H1 (cell line): Measurements from ENCODE around the gene ADNP. TPM values are rescaled to one million over a fixed set of nuclear protein-coding genes. Genes with fewer than 3 reads are reported as not detected.
A peak's percentile ranks its signal among the peaks of the same experiment; 100 is the strongest.

Experiments
- CTCF ChIA-PET: fragments of 300-600 bp; sonication (Branson Sonifier 250); formaldehyde crosslinking; loops from one replicate; lab custom pipeline; 2021; ENCODE audit not compliant: partially characterized antibody; lab: Charles Lee
- POLR2A ChIA-PET: fragments of 300-600 bp; sonication (Branson Sonifier 250); formaldehyde crosslinking; loops from one replicate; lab custom pipeline; 2021; ENCODE audit warnings: inconsistent platforms; ENCODE audit not compliant: partially characterized antibody; lab: Charles Lee
- DNase-seq, 2 experiments: peaks; one replicate each; pipeline versions ENCODE4 v3.0.0 to v3.0.0-alpha.2; 2010 to 2022; ENCODE audit warnings: low spot score in 2 of 2, low read depth in 1 of 2, mixed read lengths in 1 of 2
- FAIRE-seq: peaks from 2 replicates; lab custom pipeline; 2011; peaks lifted over from hg19 to GRCh38; lab: Jason Lieb, UNC
- H2AFZ ChIP-seq: 2 replicates; pipeline ENCODE4 v1.8.1; 2012; ENCODE audit warnings: low read length, inconsistent platforms
- H2AK5ac ChIP-seq: 2 replicates; pipeline ENCODE4 v1.6.1; 2013; ENCODE audit warnings: low read depth, low read length
- H2BK120ac ChIP-seq: replicated peaks from 2 replicates; pipeline ENCODE3; 2013; ENCODE audit warnings: low read depth, low read length, inconsistent platforms
- H2BK12ac ChIP-seq: 2 replicates; pipeline ENCODE4 v1.6.1; 2013; ENCODE audit warnings: low read depth, low read length
- H2BK15ac ChIP-seq: 2 replicates; pipeline ENCODE4 v1.6.1; 2013; ENCODE audit warnings: low read length
- H2BK20ac ChIP-seq: 2 replicates; pipeline ENCODE4 v1.6.1; 2013; ENCODE audit warnings: low read length
- H2BK5ac ChIP-seq: 2 replicates; pipeline ENCODE4 v1.6.1; 2013; ENCODE audit warnings: low read depth, low read length
- H3K14ac ChIP-seq: 2 replicates; pipeline ENCODE4 v1.6.1; 2013; ENCODE audit warnings: inconsistent platforms; ENCODE audit not compliant: insufficient read length
- H3K18ac ChIP-seq: 2 replicates; pipeline ENCODE4 v1.6.1; 2013; ENCODE audit warnings: low read length; ENCODE audit errors: extremely low read depth
- H3K23ac ChIP-seq: 2 replicates; pipeline ENCODE4 v1.6.1; 2013; ENCODE audit warnings: inconsistent platforms; ENCODE audit not compliant: insufficient read length
- H3K23me2 ChIP-seq: 2 replicates; pipeline ENCODE4 v1.6.1; 2013; ENCODE audit warnings: low read depth, low read length
- H3K27ac ChIP-seq: 2 replicates; pipeline ENCODE4 v1.6.1; 2011; ENCODE audit warnings: low read depth, low read length, inconsistent platforms
- H3K27me3 ChIP-seq, 4 experiments: replicated peaks in 1 of 4; 1 replicate in 1 of 4; 2 replicates in 3 of 4; pipeline versions ENCODE4 v1.6.1 to v1.8.1; 2011 to 2013; ENCODE audit warnings: low read length in 3 of 4, mild to moderate bottlenecking in 3 of 4, inconsistent platforms in 2 of 4, mixed read lengths in 2 of 4, moderate library complexity in 1 of 4; ENCODE audit not compliant: control insufficient read depth in 3 of 4, insufficient read depth in 3 of 4; ENCODE audit errors: extremely low read depth in 1 of 4
- H3K36me3 ChIP-seq, 4 experiments: 2 replicates each; pipeline versions ENCODE4 v1.6.1 to v1.8.1; 2011 to 2013; ENCODE audit warnings: mild to moderate bottlenecking in 4 of 4, low read length in 3 of 4, moderate library complexity in 2 of 4, control low read depth in 1 of 4, inconsistent platforms in 1 of 4; ENCODE audit not compliant: insufficient read depth in 4 of 4, control insufficient read depth in 2 of 4
- H3K4ac ChIP-seq: replicated peaks from 2 replicates; pipeline ENCODE3; 2013; ENCODE audit warnings: low read length, low read depth, mixed read lengths, inconsistent platforms; ENCODE audit not compliant: insufficient read length
- H3K4me1 ChIP-seq, 4 experiments: replicated peaks in 1 of 4; 1 replicate in 1 of 4; 2 replicates in 3 of 4; pipeline versions ENCODE4 v1.6.1 to v1.8.1; 2011 to 2013; ENCODE audit warnings: low read length in 3 of 4, inconsistent platforms in 2 of 4, mixed read lengths in 1 of 4; ENCODE audit not compliant: insufficient read depth in 4 of 4, control insufficient read depth in 3 of 4
- H3K4me2 ChIP-seq, 2 experiments: 2 replicates each; pipeline versions ENCODE4 v1.6.1 to v1.8.1; 2011 to 2013; ENCODE audit warnings: low read depth in 2 of 2, low read length in 2 of 2, control low read depth in 1 of 2, inconsistent platforms in 1 of 2, mild to moderate bottlenecking in 1 of 2; ENCODE audit not compliant: insufficient read depth in 1 of 2
- H3K4me3 ChIP-seq, 4 experiments: fragments of 200-600, 300-600 bp in 1 of 4; sonication (generic), shearing (Covaris generic), sonication (Bioruptor Twin) in 1 of 4; 2 replicates each; pipeline versions ENCODE4 v1.5.1 to v1.8.1; 2011 to 2016; ENCODE audit warnings: low read length in 4 of 4, low read depth in 3 of 4, control low read depth in 2 of 4, inconsistent platforms in 2 of 4, mild to moderate bottlenecking in 2 of 4, mixed read lengths in 1 of 4, moderate library complexity in 1 of 4; ENCODE audit not compliant: insufficient read depth in 2 of 4; ENCODE audit errors: extremely low read depth in 1 of 4
- H3K56ac ChIP-seq: replicated peaks from 2 replicates; pipeline ENCODE3; 2013; ENCODE audit warnings: low read depth, mild to moderate bottlenecking, mixed read lengths, low read length, inconsistent platforms; ENCODE audit not compliant: insufficient read length
- H3K79me1 ChIP-seq: 2 replicates; pipeline ENCODE4 v1.6.1; 2013; ENCODE audit warnings: low read depth, low read length, control low read depth
- H3K79me2 ChIP-seq, 2 experiments: 2 replicates each; pipeline versions ENCODE4 v1.6.1 to v1.8.1; 2012 to 2013; ENCODE audit warnings: low read length in 2 of 2, mild to moderate bottlenecking in 2 of 2, inconsistent platforms in 1 of 2; ENCODE audit not compliant: insufficient read depth in 2 of 2, control insufficient read depth in 1 of 2
- H3K9ac ChIP-seq, 4 experiments: replicated peaks in 1 of 4; 1 replicate in 1 of 4; 2 replicates in 3 of 4; pipeline versions ENCODE4 v1.6.1 to v1.8.1; 2011 to 2013; ENCODE audit warnings: low read depth in 3 of 4, low read length in 3 of 4, control low read depth in 2 of 4, mild to moderate bottlenecking in 2 of 4, moderate library complexity in 2 of 4, inconsistent platforms in 1 of 4; ENCODE audit errors: extremely low read depth in 1 of 4
- H3K9me3 ChIP-seq, 2 experiments: 2 replicates each; pipeline versions ENCODE4 v1.6.1 to v1.8.1; 2012 to 2013; ENCODE audit warnings: mild to moderate bottlenecking in 2 of 2, moderate library complexity in 2 of 2, control low read depth in 1 of 2, inconsistent platforms in 1 of 2, low read depth in 1 of 2, low read length in 1 of 2, mixed read lengths in 1 of 2; ENCODE audit not compliant: insufficient read depth in 2 of 2
- H4K20me1 ChIP-seq, 2 experiments: replicated peaks in 1 of 2; 2 replicates each; pipeline versions ENCODE3 to v1.8.1; 2011 to 2013; ENCODE audit warnings: inconsistent platforms in 2 of 2, low read length in 2 of 2, mild to moderate bottlenecking in 1 of 2; ENCODE audit not compliant: insufficient read depth in 2 of 2, control insufficient read depth in 1 of 2
- H4K5ac ChIP-seq: 2 replicates; pipeline ENCODE4 v1.6.1; 2013; ENCODE audit warnings: low read length, low read depth, mixed read lengths, inconsistent platforms; ENCODE audit not compliant: insufficient read length
- H4K8ac ChIP-seq: 2 replicates; pipeline ENCODE4 v1.8.0; 2013; ENCODE audit warnings: mild to moderate bottlenecking, moderate library complexity, low read length, inconsistent platforms; ENCODE audit not compliant: insufficient read depth; ENCODE audit errors: extremely low read depth
- H4K91ac ChIP-seq: replicated peaks from 2 replicates; pipeline ENCODE3; 2013; ENCODE audit warnings: low read length, mixed read lengths, inconsistent platforms; ENCODE audit not compliant: insufficient read length
- CHD1 ChIP-seq: IDR thresholded peaks from 2 replicates; pipeline ENCODE4 v1.6.1; 2012; ENCODE audit warnings: low read depth, low read length, improper control_type of control experiment
- EZH2 ChIP-seq: fragments of 200-600 bp; sonication (generic); IDR thresholded peaks from 2 replicates; pipeline ENCODE4 v1.7.1; 2012; ENCODE audit warnings: low read depth, mild to moderate bottlenecking, moderate library complexity, low read length, inconsistent platforms; ENCODE audit not compliant: severe bottlenecking
- GTF2F1 ChIP-seq: IDR thresholded peaks from 2 replicates; pipeline ENCODE4 v1.6.1; 2012; ENCODE audit warnings: low read depth, low read length, improper control_type of control experiment, borderline replicate concordance
- JUN ChIP-seq: IDR thresholded peaks from 2 replicates; pipeline ENCODE4 v1.6.1; 2011; ENCODE audit warnings: low read depth, mild to moderate bottlenecking, improper control_type of control experiment, low read length
- KDM5A ChIP-seq: fragments of 200-600 bp; IDR thresholded peaks from 2 replicates; pipeline ENCODE4 v1.7.1; 2012; ENCODE audit warnings: mild to moderate bottlenecking, low read length, inconsistent platforms, mixed read lengths
- PHF8 ChIP-seq: fragments of 200-600 bp; sonication (generic); conservative IDR thresholded peaks from 2 replicates; pipeline ENCODE4 v1.7.1; 2012; ENCODE audit warnings: low read depth, mild to moderate bottlenecking, inconsistent platforms, low read length, moderate library complexity
- SAP30 ChIP-seq: fragments of 300-600 bp; sonication (generic); IDR thresholded peaks from 2 replicates; pipeline ENCODE4 v1.7.1; 2012; ENCODE audit warnings: low read length, moderate library complexity, mild to moderate bottlenecking, inconsistent platforms; ENCODE audit not compliant: insufficient read depth, insufficient replicate concordance
- TCF12 ChIP-seq: IDR thresholded peaks from 2 replicates; pipeline ENCODE4 v1.6.1; 2011; ENCODE audit warnings: low read depth, mild to moderate bottlenecking, low read length
- TEAD4 ChIP-seq: IDR thresholded peaks from 2 replicates; pipeline ENCODE4 v1.6.1; 2012; ENCODE audit warnings: low read depth, low read length, inconsistent platforms, mixed read lengths
- WGBS, 2 experiments: shearing (Covaris generic) in 1 of 2; methylation state at CpG; one replicate each; pipeline versions ENCODE4 v1.1.6 to v1.1.7; 2013 to 2015; ENCODE audit warnings: low lambda C conversion rate in 2 of 2, mixed read lengths in 2 of 2, inconsistent platforms in 1 of 2, low coverage in 1 of 2, missing lambda C conversion rate in 1 of 2; ENCODE audit not compliant: insufficient replicate concordance in 2 of 2, insufficient coverage in 1 of 2, insufficient read length in 1 of 2; ENCODE audit errors: extremely low coverage in 1 of 2, missing lambda C conversion rate in 1 of 2; 5-methylcytosine and 5-hydroxymethylcytosine counted together
- polyA plus RNA-seq, 7 experiments: library from polyadenylated mRNA; depleted of rRNA in 3 of 7; stranded (reverse) in 5 of 7; unstranded in 2 of 7; fragments of >200 nt in 5 of 7; fragments of 200-250 nt in 2 of 7; gene quantifications; 1 replicate in 5 of 7; 2 replicates in 1 of 7; 4 replicates in 1 of 7; pipeline versions ENCODE4 v1.2.1 to v1.2.3, GENCODE V29; 2011 to 2013; ENCODE audit warnings: missing spikeins in 2 of 7, mixed read lengths in 2 of 7
- total RNA-seq: library from RNA; stranded (reverse); fragmentation: NEBNext Ultra II Directional; extraction: Animal tissue kit (Norgen Biotek cat#: 25700); gene quantifications from 2 replicates; pipeline ENCODE4 v1.2.1, GENCODE V29; 2021
- TF ChIP-seq, protein P1 (sequence below): IDR thresholded peaks from 2 replicates; pipeline ENCODE4 v1.6.1; 2012; ENCODE audit warnings: inconsistent platforms

The ADNP gene
- total and polyA plus RNA-seq, 2 of the 8 experiments (the other 6 are each of a cell fraction or from before 2014, with no cell fraction given), result 31.6 to 123 TPM

DNA sequence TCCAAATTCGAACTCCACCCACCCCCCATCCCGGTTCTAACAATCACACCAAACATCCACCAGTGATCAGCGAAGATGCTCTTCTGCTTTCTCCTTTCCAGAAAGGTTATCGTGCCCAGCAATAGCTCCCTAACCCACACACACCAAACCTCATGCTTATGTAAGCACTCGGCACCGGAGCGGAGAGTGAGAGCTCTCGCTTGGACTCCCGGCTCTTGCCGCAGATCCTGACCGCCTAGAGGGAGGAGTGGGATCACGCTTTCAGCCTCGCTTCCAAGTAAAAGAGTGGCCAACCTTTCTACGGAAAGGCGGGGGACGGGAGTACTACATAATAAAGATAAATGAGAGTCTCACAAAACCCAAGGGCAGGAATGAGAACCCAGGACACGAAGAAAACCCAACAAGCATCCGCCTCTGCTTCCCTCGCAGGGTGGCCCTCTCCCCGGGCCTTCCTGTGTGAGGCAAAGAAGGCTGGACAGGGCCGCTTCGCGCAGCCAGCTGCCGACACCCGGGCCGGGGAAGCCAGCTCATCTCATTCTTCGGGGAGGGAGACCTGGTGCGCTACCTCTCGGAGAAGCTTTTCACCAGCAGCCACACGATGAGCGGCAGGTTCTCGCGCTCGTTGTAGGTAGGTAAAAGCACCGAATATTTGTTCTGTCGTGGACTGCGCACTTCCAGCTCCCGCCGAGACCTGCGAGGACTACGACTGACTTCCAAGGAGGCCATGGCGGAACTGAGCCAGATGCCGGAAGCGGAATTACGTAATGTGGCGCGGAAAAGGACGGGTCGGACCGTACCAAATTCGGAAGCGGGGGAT is 26.8 kb upstream of the ADNP start, which contains the start of gene DPM1:
DPM1 (minus strand) TSS at position 735 of the 817 bp plus-strand sequence; CDS start at position 726, 9 bp downstream.
- Histone ChIP-seq H2BK15ac (no peak within 1 kb of the TSS), H2BK20ac (no peak within 1 kb of the TSS), H2BK12ac (peak within 1 kb of the TSS; percentile 18; the same call in 1 of the 2 replicates), H3K79me1 (peaks cover 8% of the 10 kb centered on the region; the same call in 1 of the 2 replicates), H2BK5ac (peak within 1 kb of the TSS; percentile 91), H3K27me3 (no peaks in the 10 kb centered on the region), H3K18ac (no peak within 1 kb of the TSS), H3K56ac (peak within 1 kb of the TSS; percentile 40), H2BK120ac (no peak within 1 kb of the TSS), H2AFZ (peak within 1 kb of the TSS; percentile 95), H3K23me2 (peaks cover 15% of the 10 kb centered on the region), H3K27ac (peak within 1 kb of the TSS; percentile 98), H3K23ac (no peak within 1 kb of the TSS), H3K9me3 (no peaks in the 10 kb centered on the region), H3K4me1 (peaks cover 4 to 8% (median 6%) of the 10 kb centered on the region in 4 experiments), H3K4me3 (peak within 1 kb of the TSS; percentile 77 to 99 (median 94)), H2AK5ac (peak within 1 kb of the TSS; percentile 94; the same call in 1 of the 2 replicates), H4K91ac (peak within 1 kb of the TSS; percentile 65), H3K14ac (no peak within 1 kb of the TSS), H3K4ac (peak within 1 kb of the TSS; percentile 80), H3K36me3 (peaks cover 3 to 18% (median 6%) of the 10 kb centered on the region in 4 experiments; a peak in 6 of 8 replicates), H4K5ac (peak within 1 kb of the TSS; percentile 93), H3K9ac (peak within 1 kb of the TSS; percentile 78 to 97 (median 86)), H4K20me1 (peaks cover 19 to 20% of the 10 kb centered on the region in 2 experiments), H4K8ac (peak within 1 kb of the TSS; percentile 97), H3K4me2 (peak within 1 kb of the TSS; percentile 96 to 98), H3K79me2 (peaks cover 23 to 75% of the 10 kb centered on the region in 2 experiments)
- WGBS, 2 experiments, result 2% methylated on average over 52 of the region's 52 CpGs; no CpG with 5 or more reads in 1 of the 2 experiments
- POLR2A ChIA-PET, result interaction anchor here (0.6 to 2.7 kb wide), 30 partner anchors 8 to 842 kb away, joined by 3 to 44 read pairs (median 4); partner anchors contain the start of genes ADNP and BCAS4
- peak; percentile 24 for FAIRE-seq
- DNase-seq, result peak; percentile 39 to 89
- CTCF ChIA-PET, result interaction anchor here (0.5 to 2.4 kb wide), 6 partner anchors 11 to 349 kb away, joined by 4 to 6 read pairs (median 5); no protein-coding TSS in a partner anchor
- TF ChIP-seq SAP30, result peak; percentile 59
- no peak for TF ChIP-seq GTF2F1
- no peak for TF ChIP-seq JUN
- TF ChIP-seq PHF8, result peak; percentile 84
- TF ChIP-seq TEAD4, result no peak
- TF ChIP-seq TCF12, result no peak
- TF ChIP-seq, protein P1, sequence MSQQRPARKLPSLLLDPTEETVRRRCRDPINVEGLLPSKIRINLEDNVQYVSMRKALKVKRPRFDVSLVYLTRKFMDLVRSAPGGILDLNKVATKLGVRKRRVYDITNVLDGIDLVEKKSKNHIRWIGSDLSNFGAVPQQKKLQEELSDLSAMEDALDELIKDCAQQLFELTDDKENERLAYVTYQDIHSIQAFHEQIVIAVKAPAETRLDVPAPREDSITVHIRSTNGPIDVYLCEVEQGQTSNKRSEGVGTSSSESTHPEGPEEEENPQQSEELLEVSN, result no peak
- peak; percentile 49 for TF ChIP-seq KDM5A
- no peak for TF ChIP-seq EZH2
- TF ChIP-seq CHD1, result no peak; the same call in 1 of the 2 replicates
